ENCODE measurements around the gene MRM2.

Gene MRM2

GRCh38 chr7:2245883-2246675 is 4.1 kb upstream of the MRM2 start:
- DNase-seq = no peak

GRCh38 chr7:2244404-2244995 is 2.5 kb upstream of the MRM2 start:
- DNase-seq = no peak

- DNase-seq = no peak
These were observed 1.5 kb upstream of the MRM2 start for GRCh38 chr7:2243458-2243857.

DNA sequence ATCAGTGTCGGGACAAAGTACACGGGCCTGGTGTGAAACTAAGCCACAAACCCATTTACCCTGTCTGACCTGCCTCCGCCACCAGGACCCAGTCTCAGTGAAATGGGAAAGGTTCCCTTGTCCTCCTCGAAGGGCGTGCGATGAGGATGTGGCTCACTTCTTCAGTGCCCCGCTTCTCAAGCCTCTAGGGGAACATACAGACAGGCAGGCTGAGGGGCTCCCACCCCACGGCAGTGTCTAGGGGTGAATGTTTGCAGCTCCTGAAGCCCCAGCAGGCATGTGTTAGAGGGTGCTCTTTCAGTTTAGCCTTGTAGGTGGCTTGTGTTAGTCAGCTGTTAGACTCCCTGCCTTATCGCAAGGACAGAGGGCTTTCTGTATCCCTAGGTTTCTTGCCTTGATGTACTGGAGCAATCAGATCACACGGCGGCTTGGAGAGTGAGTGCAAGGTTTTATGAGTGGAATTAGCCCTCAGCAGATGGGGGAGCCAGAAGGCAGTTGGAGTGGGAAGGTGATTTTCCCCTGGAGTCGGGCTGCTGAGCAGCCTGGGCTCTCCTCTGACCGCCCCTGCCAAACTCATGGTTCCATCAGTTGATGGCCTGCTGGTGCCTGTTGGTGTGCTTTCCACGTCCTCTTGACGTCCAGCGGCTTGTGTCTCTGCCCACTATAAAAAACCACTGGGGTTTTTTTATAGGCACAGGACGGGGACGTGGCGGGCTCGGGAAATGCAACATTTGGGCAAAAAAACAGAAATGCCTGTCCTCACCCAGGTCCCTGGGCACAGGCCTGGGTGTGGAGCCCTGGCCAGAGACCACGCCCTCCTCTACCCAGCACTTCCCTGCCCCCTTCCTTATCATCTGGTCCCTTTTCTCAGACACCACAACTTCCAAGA is 780 bp upstream of the MRM2 start:
- DNase-seq = peak; percentile 23

DNA sequence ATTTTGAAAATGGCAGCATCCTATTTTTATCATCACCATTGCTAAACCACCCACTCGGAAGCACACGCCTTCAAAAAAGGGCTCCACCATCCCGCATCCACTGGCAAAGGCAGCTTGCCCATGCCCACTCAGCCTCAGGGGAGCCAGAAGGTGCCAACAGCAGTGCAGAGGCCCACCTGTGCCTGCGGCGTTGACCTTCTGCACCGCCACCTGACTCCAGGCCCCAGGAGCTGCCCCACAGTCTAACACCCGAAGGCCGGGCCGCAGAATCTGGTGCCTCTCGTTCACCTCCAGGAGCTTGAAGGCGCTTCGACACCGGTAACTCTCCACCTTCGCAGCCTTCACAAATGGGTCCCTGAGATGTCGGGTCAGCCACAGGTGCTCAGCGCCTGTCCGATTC is 2.8 kb downstream of the MRM2 start:
- DNase-seq = no peak

DNA sequence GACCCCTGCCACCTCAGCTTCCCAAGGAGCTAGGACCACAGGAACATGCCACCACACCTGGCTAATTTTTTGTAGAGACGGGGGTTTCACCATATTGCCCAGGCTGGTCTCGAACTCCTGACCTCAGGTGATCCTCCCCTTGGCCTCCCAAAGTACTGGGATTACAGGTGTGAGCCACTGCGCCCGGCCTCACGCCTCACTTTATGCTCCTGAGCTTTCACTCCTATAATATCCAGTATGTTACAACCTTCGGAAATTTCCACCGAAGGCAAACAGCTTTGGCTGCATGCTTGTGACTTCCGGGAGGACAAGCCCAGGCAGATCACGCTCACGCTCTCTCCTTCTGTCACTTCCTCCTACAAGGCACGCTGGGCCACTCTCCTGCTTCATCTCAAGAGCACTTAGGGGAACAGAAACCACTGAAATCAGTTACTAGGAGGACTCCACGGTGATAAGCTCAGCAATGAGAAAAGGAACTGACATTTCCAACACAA is 4.8 kb downstream of the MRM2 start:
- DNase-seq = no peak

GRCh38 chr7:2233926-2234325 is 8.1 kb downstream of the MRM2 start:
- no peak for DNase-seq

- DNase-seq = peak; percentile 90
These were observed 9.1 kb downstream of the MRM2 start, which contains the start of gene MAD1L1 for GRCh38 chr7:2232766-2233520. MAD1L1 (minus strand) TSS chr7:2232945; CDS start chr7:2230133, 2,812 bp downstream.

DNA sequence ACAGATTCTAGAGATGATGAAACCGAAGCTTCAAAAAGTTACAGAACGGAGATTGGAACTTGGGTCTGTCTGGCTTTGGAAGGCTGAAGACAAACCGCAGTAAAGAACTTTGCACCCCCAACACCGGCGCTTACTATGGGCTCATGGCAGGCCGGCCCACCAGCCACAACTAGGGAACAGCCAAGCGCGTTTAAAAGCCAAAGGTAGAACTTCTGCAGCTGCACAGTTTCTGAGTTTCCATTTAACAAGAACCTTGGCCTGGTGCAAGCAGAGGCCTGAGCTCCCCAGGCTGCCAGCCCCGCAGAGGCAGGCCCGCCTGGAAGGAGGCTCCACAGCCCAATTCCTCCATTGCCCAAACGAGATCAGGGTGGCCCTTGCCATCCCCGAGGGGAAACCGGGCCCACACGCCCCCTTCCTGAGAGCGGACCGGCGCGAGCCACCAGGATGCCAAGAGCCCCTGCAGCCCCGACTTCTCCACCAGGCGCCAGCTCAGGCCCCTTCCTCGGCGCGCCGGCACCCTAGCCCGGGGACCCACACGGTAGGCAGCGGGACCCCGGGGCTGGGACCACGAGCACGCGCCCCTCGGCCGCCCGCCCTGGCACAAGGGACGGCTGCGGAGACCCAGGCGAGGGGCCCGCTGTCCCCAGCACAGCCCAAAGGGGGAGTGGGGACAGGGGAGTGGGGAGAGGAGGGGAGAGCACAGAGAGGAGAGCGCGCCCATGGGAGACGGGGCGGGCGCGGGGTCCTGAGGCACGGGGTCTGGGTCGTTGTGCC is 9.8 kb downstream of the MRM2 start:
- peak; percentile 69 for DNase-seq

GRCh38 chr7:2230882-2231281 is 11.1 kb downstream of the MRM2 start:
- DNase-seq = no peak

- DNase-seq = no peak
These were observed 11.8 kb downstream of the MRM2 start for GRCh38 chr7:2230226-2230625.

DNA sequence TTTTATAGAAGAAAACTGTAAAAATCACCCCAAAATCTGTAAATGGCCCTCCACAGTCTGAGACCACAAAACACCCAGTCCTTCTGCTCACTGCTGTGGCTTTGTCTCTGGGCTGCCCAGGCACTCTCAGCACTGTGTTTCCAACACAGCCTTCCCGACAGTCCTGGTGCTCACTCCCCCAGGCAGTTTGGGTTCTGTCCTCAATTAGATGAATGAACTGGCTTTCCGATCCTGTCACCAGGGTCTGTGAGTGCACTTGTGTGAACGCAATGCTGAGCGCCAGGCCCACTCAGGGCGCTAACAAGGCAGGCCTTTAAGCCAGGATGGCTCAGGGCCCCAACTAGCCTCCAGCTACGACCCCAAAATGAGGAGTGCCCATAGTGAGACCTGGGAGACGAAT is 12.5 kb downstream of the MRM2 start:
- DNase-seq = no peak

- DNase-seq = no peak
These were observed 13.1 kb downstream of the MRM2 start for GRCh38 chr7:2228921-2229320.

- no peak for DNase-seq
These were observed 14.3 kb downstream of the MRM2 start for GRCh38 chr7:2227699-2228098.

- DNase-seq = no peak
These were observed 16.2 kb downstream of the MRM2 start for GRCh38 chr7:2225830-2226229.

DNA sequence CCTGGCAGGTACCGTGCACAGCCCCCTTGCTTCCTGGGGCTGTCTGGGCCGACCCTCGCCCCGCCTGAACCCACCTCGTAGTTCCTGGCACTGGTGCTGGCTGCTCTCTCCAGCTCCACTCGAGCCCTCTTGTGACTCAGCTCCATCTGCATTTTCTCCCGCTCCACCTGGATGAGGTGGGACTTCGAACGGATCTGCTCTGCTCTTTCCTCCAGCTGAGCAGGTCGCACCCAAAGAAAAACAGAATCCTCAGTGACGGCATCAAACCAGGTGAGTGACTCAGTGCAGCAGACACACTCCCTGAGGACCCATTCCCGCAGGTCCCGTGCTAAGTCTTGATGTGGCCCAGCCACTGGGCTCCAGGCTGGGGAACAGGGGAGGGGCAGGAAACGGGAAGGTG is 16.7 kb downstream of the MRM2 start:
- no peak for DNase-seq

DNA sequence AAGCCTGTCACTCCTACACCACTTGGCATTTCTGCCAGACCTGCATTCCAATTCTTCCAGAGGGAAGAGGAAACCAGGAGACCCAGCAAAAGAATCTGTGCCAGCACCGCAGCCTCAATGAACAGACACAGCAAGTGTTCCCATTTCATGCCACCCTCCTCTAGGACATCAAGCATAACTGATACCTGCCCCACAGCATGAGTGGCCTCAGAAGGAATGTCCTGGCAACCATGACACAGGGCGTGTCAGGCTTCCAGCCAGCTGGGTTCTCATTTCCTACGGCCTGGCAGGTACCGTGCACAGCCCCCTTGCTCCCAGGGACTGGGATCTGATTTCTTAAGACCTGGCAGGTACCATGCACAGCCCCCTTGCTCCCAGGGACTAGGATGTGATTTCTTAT is 17.1 kb downstream of the MRM2 start:
- no peak for DNase-seq

- no peak for DNase-seq
These were observed 17.5 kb downstream of the MRM2 start for GRCh38 chr7:2224491-2224928.

DNA sequence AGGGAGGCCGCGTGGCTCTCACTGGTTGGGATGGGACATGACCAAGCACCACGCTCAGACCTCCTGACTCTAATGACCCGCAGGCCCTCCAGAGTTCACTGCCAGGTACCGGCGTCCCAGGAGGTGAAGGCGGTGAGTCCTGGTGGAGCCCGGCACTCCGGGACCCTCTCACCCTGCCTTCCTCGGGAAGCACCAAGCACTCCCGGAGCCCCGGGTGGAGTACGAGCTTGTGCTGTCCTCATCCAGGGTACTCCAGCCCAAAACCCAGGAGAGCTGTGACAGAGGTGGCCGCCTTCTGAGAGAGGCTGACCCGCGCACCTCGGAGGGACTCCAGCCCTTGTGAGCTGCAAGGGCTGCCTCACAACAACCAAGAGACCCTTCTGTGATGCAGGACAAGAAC is 18.7 kb downstream of the MRM2 start:
- DNase-seq = no peak

DNA sequence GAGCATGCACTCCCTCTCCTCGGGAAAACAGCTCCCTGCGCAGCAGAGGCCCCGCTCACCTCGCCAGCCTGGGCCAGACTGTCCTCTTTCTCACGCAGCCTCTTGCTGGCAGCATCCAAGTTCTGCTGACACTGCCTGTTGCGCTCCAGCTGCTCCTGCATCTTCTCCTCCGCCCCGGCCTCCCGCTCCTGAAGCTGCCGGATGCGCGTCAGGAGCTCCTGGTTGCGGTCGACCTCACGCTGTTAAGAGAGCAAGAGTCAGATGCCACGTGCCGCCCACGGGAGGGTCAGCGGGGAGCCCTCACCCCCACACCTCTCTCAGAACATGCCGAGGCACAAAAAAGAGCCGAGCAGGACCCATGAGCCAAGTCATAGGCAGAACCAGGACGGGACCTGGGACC is 19.5 kb downstream of the MRM2 start:
- DNase-seq = no peak

DNA sequence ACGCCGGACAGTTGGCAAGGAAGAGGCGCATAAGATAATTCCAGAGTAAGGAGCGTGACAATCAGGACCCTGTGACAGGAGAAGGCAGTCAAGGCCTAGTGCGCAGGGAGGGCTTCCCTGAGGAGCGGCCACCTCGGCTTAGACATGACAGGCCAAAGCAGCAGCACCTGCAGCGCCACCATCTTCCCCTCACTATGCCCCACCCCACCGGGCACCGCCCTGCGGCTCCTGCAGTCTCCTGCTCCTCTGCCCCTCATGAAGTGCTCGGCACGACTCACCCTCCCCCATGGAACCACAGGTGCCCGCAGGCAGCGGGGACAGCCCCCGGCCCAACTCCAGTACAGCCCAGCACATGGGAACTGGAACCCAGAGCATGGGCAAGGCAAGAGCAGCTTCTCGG is 21.1 kb downstream of the MRM2 start:
- DNase-seq = no peak

DNA sequence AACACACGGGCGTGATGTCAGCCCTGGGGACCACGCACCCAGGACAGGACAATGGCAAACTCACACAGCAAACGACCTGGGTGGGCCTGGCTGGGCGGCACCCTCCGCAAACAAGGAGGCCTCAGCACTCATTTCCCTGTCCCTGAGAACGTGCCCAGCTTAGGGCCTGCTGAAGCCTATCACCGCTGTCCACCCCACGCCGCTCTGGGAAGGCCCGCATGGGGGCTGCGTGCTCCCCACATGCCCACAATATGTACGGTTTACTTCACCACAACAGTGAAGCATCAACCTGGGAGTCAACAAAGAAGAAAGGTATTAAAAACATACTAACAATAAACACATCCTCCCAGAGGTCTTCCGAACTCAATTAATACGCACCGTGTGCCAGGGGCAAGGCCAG is 21.5 kb downstream of the MRM2 start:
- no peak for DNase-seq

Measured in NCI-H1092 treated with DMSO at 0.1 percent for 48 hours (cell line).